ENCODE data around the gene GP5.

Gene GP5

GRCh38 chr3:194364652-194365434 is 34.2 kb downstream of the GP5 start:
- Histone ChIP-seq H3K4me3 (ENCODE audit: low read length in 2 of 2) (no peak overlapping the region), H3K14ac (ENCODE audit: low read length) (no peak overlapping the region), H3K23ac (ENCODE audit: low read depth, low read length, poor library complexity) (peak overlapping the region; percentile 9), H2AFZ (ENCODE audit: low read length) (peak overlapping the region; percentile 25), H3K18ac (ENCODE audit: low read length) (peak overlapping the region; percentile 64), H2BK12ac (ENCODE audit: low read length) (no peak overlapping the region), H3K4me1 (ENCODE audit: control insufficient read depth in 2 of 2, insufficient read depth in 1 of 2, low read depth in 1 of 2, low read length in 2 of 2) (peaks cover 9 to 24% of the 10 kb centered on the region in 2 donors), H3K27ac (replicated peaks; ENCODE audit: low read length) (no peak overlapping the region), H2BK5ac (ENCODE audit: low read length) (no peak overlapping the region), H4K8ac (ENCODE audit: low read depth, low read length) (no peak overlapping the region), H3K4me2 (ENCODE audit: insufficient read depth, low read length, poor library complexity, severe bottlenecking) (no peak overlapping the region), H4K91ac (ENCODE audit: low read depth, low read length, poor library complexity) (no peak overlapping the region), H3K36me3 (replicated peaks in 1 of 2; ENCODE audit: control insufficient read depth in 2 of 2, insufficient read depth in 2 of 2, low read length in 2 of 2) (no peaks in the 10 kb centered on the region), H3K27me3 (ENCODE audit: control insufficient read depth in 3 of 3, insufficient read depth in 3 of 3, low read depth in 1 of 3, low read length in 3 of 3) (peaks cover 0 to 78% (median 3%) of the 10 kb centered on the region in 3 experiments), H3K79me1 (ENCODE audit: low read depth, low read length) (no peaks in the 10 kb centered on the region), H3K9me3 (replicated peaks in 1 of 2; ENCODE audit: control insufficient read depth in 2 of 2, insufficient read depth in 1 of 2, low read depth in 1 of 2, low read length in 2 of 2) (peaks cover 0 to 4% of the 10 kb centered on the region in 2 donors), H3K9ac (ENCODE audit: low read depth, low read length, poor library complexity) (peak overlapping the region; percentile 12), H2BK120ac (ENCODE audit: low read depth, low read length) (no peak overlapping the region), H3K4ac (ENCODE audit: low read length) (no peak overlapping the region), H2BK15ac (ENCODE audit: low read length) (peak overlapping the region; percentile 24), H2AK5ac (ENCODE audit: low read depth, low read length) (no peak overlapping the region)
- WGBS, 2 donors (ENCODE audit: extremely low coverage in 2 of 2, insufficient read length in 2 of 2, insufficient replicate concordance in 1 of 2) = no CpG with 5 or more reads among the region's 20 CpGs
- DNase-seq (ENCODE audit: low spot score) = no peak

DNA sequence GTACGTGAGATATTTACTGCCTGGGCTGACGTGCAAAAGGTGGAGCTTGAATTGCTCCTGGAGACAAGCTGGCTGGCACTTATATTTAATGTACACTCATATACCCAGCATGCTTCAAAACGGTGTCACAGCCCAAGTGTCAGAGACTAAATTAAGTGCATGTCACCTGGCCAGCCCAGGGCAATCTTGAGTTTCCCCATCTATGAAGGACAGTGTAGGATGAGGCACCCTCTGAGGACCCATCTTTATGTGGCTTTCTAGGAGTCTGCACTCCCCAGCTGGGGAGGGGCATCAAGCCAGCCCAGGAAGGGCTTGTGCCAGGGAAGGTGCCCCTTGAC is 34.8 kb downstream of the GP5 start:
- no CpG with 5 or more reads among the region's 3 CpGs for WGBS, 2 donors (ENCODE audit: extremely low coverage in 2 of 2, insufficient read length in 2 of 2, insufficient replicate concordance in 1 of 2)

DNA sequence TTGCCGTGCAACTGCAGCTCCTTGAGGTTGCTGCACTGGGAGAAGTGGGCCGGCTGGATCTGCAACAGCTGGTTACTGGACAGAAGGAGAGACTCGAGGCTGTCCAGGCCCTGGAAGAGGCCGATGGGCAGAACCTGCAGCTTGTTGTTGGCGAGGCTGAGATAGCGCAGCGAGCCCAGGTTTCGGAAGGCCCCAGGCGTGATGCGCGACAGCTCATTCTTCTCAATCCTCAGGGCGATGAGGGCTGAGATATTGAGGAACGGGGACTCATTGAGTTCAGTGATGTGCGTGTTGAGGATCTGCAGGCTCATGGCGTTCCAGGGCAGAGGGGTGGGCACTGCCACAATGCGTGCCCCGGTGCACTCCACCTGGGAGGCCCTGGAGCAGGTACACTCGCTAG is 38.5 kb downstream of the GP5 start:
- Histone ChIP-seq H3K27me3 (ENCODE audit: control insufficient read depth in 3 of 3, insufficient read depth in 3 of 3, low read depth in 1 of 3, low read length in 3 of 3) (peaks cover 0 to 70% (median 0%) of the 10 kb centered on the region in 3 experiments), H3K9ac (ENCODE audit: low read depth, low read length, poor library complexity) (peak overlapping the region; percentile 18), H2AFZ (ENCODE audit: low read length) (no peak overlapping the region), H4K91ac (ENCODE audit: low read depth, low read length, poor library complexity) (no peak overlapping the region), H3K4ac (ENCODE audit: low read length) (no peak overlapping the region), H3K23ac (ENCODE audit: low read depth, low read length, poor library complexity) (peak overlapping the region; percentile 56), H2AK5ac (ENCODE audit: low read depth, low read length) (peak overlapping the region; percentile 34), H3K36me3 (replicated peaks in 1 of 2; ENCODE audit: control insufficient read depth in 2 of 2, insufficient read depth in 2 of 2, low read length in 2 of 2) (no peaks in the 10 kb centered on the region), H3K18ac (ENCODE audit: low read length) (no peak overlapping the region), H2BK120ac (ENCODE audit: low read depth, low read length) (no peak overlapping the region), H3K4me3 (ENCODE audit: low read length in 2 of 2) (no peak overlapping the region), H4K8ac (ENCODE audit: low read depth, low read length) (no peak overlapping the region), H2BK12ac (ENCODE audit: low read length) (no peak overlapping the region), H2BK5ac (ENCODE audit: low read length) (no peak overlapping the region), H3K4me2 (ENCODE audit: insufficient read depth, low read length, poor library complexity, severe bottlenecking) (no peak overlapping the region), H3K79me1 (ENCODE audit: low read depth, low read length) (no peaks in the 10 kb centered on the region), H3K9me3 (replicated peaks in 1 of 2; ENCODE audit: control insufficient read depth in 2 of 2, insufficient read depth in 1 of 2, low read depth in 1 of 2, low read length in 2 of 2) (peaks cover 0 to 4% of the 10 kb centered on the region in 2 donors), H3K27ac (replicated peaks; ENCODE audit: low read length) (no peak overlapping the region), H3K14ac (ENCODE audit: low read length) (no peak overlapping the region), H2BK15ac (ENCODE audit: low read length) (no peak overlapping the region), H3K4me1 (ENCODE audit: control insufficient read depth in 2 of 2, insufficient read depth in 1 of 2, low read depth in 1 of 2, low read length in 2 of 2) (peaks cover 7 to 14% of the 10 kb centered on the region in 2 donors)
- no CpG with 5 or more reads among the region's 18 CpGs for WGBS, 2 donors (ENCODE audit: extremely low coverage in 2 of 2, insufficient read length in 2 of 2, insufficient replicate concordance in 1 of 2)
- DNase-seq (ENCODE audit: low spot score) = no peak

More for the DNA sequence above, 34.8 kb downstream of the GP5 start:
- Histone ChIP-seq H3K36me3 (replicated peaks in 1 of 2; ENCODE audit: control insufficient read depth in 2 of 2, insufficient read depth in 2 of 2, low read length in 2 of 2) (no peaks in the 10 kb centered on the region), H2AFZ (ENCODE audit: low read length) (no peak overlapping the region), H3K4ac (ENCODE audit: low read length) (no peak overlapping the region), H3K18ac (ENCODE audit: low read length) (no peak overlapping the region), H2BK15ac (ENCODE audit: low read length) (no peak overlapping the region), H3K9ac (ENCODE audit: low read depth, low read length, poor library complexity) (no peak overlapping the region), H3K4me1 (ENCODE audit: control insufficient read depth in 2 of 2, insufficient read depth in 1 of 2, low read depth in 1 of 2, low read length in 2 of 2) (peaks cover 7 to 20% of the 10 kb centered on the region in 2 donors), H2BK5ac (ENCODE audit: low read length) (no peak overlapping the region), H2AK5ac (ENCODE audit: low read depth, low read length) (no peak overlapping the region), H3K27ac (replicated peaks; ENCODE audit: low read length) (no peak overlapping the region), H4K8ac (ENCODE audit: low read depth, low read length) (no peak overlapping the region), H3K4me2 (ENCODE audit: insufficient read depth, low read length, poor library complexity, severe bottlenecking) (no peak overlapping the region), H2BK120ac (ENCODE audit: low read depth, low read length) (no peak overlapping the region), H3K14ac (ENCODE audit: low read length) (no peak overlapping the region), H3K4me3 (ENCODE audit: low read length in 2 of 2) (no peak overlapping the region), H3K27me3 (ENCODE audit: control insufficient read depth in 3 of 3, insufficient read depth in 3 of 3, low read depth in 1 of 3, low read length in 3 of 3) (peaks cover 0 to 73% (median 1%) of the 10 kb centered on the region in 3 experiments), H4K91ac (ENCODE audit: low read depth, low read length, poor library complexity) (no peak overlapping the region), H2BK12ac (ENCODE audit: low read length) (no peak overlapping the region), H3K23ac (ENCODE audit: low read depth, low read length, poor library complexity) (no peak overlapping the region), H3K79me1 (ENCODE audit: low read depth, low read length) (no peaks in the 10 kb centered on the region), H3K9me3 (replicated peaks in 1 of 2; ENCODE audit: control insufficient read depth in 2 of 2, insufficient read depth in 1 of 2, low read depth in 1 of 2, low read length in 2 of 2) (peaks cover 0 to 4% of the 10 kb centered on the region in 2 donors)
- no peak for DNase-seq (ENCODE audit: low spot score)

DNA sequence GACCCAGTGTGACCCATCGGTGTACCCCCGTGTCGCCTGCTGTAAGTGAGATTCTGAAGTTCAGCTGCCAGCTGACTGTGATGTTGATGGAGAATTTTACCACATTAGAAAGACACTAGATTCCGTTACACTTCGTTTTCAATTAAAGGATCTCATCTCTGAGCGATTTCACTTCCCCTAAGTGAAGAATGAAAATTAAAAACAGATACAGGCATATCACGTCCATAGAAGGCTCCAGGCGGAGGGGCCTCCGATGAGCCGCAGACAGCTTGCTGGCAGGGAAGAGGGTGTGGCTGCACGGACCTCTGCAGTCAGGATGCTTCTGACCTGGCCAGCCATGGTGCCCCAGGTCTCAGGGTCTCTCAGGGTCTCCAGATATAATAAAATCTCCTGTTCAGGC is 41.4 kb downstream of the GP5 start:
- no peak for DNase-seq (ENCODE audit: low spot score)
- H3K23ac ChIP-seq (ENCODE audit: low read depth, low read length, poor library complexity) = no peak overlapping the region
- H3K18ac ChIP-seq (ENCODE audit: low read length) = no peak overlapping the region
- H2BK5ac ChIP-seq (ENCODE audit: low read length) = no peak overlapping the region
- H3K4me2 ChIP-seq (ENCODE audit: insufficient read depth, low read length, poor library complexity, severe bottlenecking) = no peak overlapping the region
- no peak overlapping the region for H2BK12ac ChIP-seq (ENCODE audit: low read length)
- H3K27me3 ChIP-seq (ENCODE audit: control insufficient read depth in 3 of 3, insufficient read depth in 3 of 3, low read depth in 1 of 3, low read length in 3 of 3) = peaks cover 0 to 58% (median 0%) of the 10 kb centered on the region in 3 experiments
- no peak overlapping the region for H2BK120ac ChIP-seq (ENCODE audit: low read depth, low read length)
- WGBS, 2 donors (ENCODE audit: extremely low coverage in 2 of 2, insufficient read length in 2 of 2, insufficient replicate concordance in 1 of 2) = no CpG with 5 or more reads among the region's 11 CpGs
- H2AFZ ChIP-seq (ENCODE audit: low read length) = no peak overlapping the region
- H2AK5ac ChIP-seq (ENCODE audit: low read depth, low read length) = no peak overlapping the region
- H3K4me1 ChIP-seq (ENCODE audit: control insufficient read depth in 2 of 2, insufficient read depth in 1 of 2, low read depth in 1 of 2, low read length in 2 of 2) = peaks cover 0 to 5% of the 10 kb centered on the region in 2 donors
- H3K79me1 ChIP-seq (ENCODE audit: low read depth, low read length) = no peaks in the 10 kb centered on the region
- no peaks in the 10 kb centered on the region for H3K36me3 ChIP-seq (replicated peaks in 1 of 2; ENCODE audit: control insufficient read depth in 2 of 2, insufficient read depth in 2 of 2, low read length in 2 of 2)
- no peak overlapping the region for H3K14ac ChIP-seq (ENCODE audit: low read length)
- no peak overlapping the region for H2BK15ac ChIP-seq (ENCODE audit: low read length)
- H3K4ac ChIP-seq (ENCODE audit: low read length) = peak overlapping the region; percentile 79
- no peak overlapping the region for H4K8ac ChIP-seq (ENCODE audit: low read depth, low read length)
- no peak overlapping the region for H4K91ac ChIP-seq (ENCODE audit: low read depth, low read length, poor library complexity)
- H3K4me3 ChIP-seq (ENCODE audit: low read length in 2 of 2) = no peak overlapping the region
- peaks cover under 1 to 4% of the 10 kb centered on the region in 2 donors for H3K9me3 ChIP-seq (replicated peaks in 1 of 2; ENCODE audit: control insufficient read depth in 2 of 2, insufficient read depth in 1 of 2, low read depth in 1 of 2, low read length in 2 of 2)
- H3K27ac ChIP-seq (replicated peaks; ENCODE audit: low read length) = no peak overlapping the region
- H3K9ac ChIP-seq (ENCODE audit: low read depth, low read length, poor library complexity) = no peak overlapping the region

Measured in neuronal stem cell (in vitro differentiated cells).